ENCODE results near the gene ASIC4. TPM values are rescaled to one million over a fixed set of nuclear protein-coding genes. Genes with fewer than 3 reads are reported as not detected.

Gene ASIC4, protein sequence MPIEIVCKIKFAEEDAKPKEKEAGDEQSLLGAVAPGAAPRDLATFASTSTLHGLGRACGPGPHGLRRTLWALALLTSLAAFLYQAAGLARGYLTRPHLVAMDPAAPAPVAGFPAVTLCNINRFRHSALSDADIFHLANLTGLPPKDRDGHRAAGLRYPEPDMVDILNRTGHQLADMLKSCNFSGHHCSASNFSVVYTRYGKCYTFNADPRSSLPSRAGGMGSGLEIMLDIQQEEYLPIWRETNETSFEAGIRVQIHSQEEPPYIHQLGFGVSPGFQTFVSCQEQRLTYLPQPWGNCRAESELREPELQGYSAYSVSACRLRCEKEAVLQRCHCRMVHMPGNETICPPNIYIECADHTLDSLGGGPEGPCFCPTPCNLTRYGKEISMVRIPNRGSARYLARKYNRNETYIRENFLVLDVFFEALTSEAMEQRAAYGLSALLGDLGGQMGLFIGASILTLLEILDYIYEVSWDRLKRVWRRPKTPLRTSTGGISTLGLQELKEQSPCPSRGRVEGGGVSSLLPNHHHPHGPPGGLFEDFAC
- polyA plus RNA-seq (2011; rRNA removed) (not detected in 2 replicates), polyA minus RNA-seq (2011; rRNA and poly(A)+ RNA removed) (not detected in 2 replicates)

GRCh38 chr2:219514196-219514761 lies at the start of gene ASIC4:
Gene ASIC4 (plus strand): TSS chr2:219514482. CDS start chr2:219514725, 243 bp downstream.
- ChIA-PET POLR2A (no interaction called here), CTCF (interaction anchor here (0.8 to 1.6 kb wide), 4 partner anchors 16 to 112 kb away, joined by 3 to 8 read pairs (median 4); no protein-coding TSS in a partner anchor)
- DNase-seq (ENCODE audit: low read depth, low spot score): no peak
- no peak within 1 kb of the TSS for H3K27ac ChIP-seq (ENCODE audit: low read depth, low read length)
- H3K27me3 ChIP-seq (ENCODE audit: control insufficient read depth, insufficient read depth, low read length): peaks cover 76% of the 10 kb centered on the region
- TF ChIP-seq CTCF (IDR thresholded peaks at IDR 0.05; ENCODE audit: low read depth, low read length): no peak
- no peak within 1 kb of the TSS for H3K4me3 ChIP-seq (ENCODE audit: low read depth, low read length)
- peaks cover 8% of the 10 kb centered on the region for H3K9me3 ChIP-seq (ENCODE audit: control insufficient read depth, insufficient read depth, low read length)

- Histone ChIP-seq H3K4me3 (ENCODE audit: low read depth, low read length) (no peak overlapping the region), H3K27me3 (ENCODE audit: control insufficient read depth, insufficient read depth, low read length) (no peaks in the 10 kb centered on the region), H3K9me3 (ENCODE audit: control insufficient read depth, insufficient read depth, low read length) (no peaks in the 10 kb centered on the region; the same call in 1 of the 2 replicates), H3K27ac (ENCODE audit: low read depth, low read length) (no peak overlapping the region)
- ChIA-PET CTCF (interaction anchor here (4.2 kb wide), 1 partner anchor 11 kb away, joined by 39 read pairs; no protein-coding TSS in a partner anchor), POLR2A (no interaction called here)
- DNase-seq (ENCODE audit: low read depth, low spot score): no peak
- no peak for TF ChIP-seq CTCF (IDR thresholded peaks at IDR 0.05; ENCODE audit: low read depth, low read length)
Observed at GRCh38 chr2:219465659-219466561, 48.4 kb upstream of the ASIC4 start.

GRCh38 chr2:219466816-219467735 lies 47.2 kb upstream of the ASIC4 start:
- peak overlapping the region; percentile 21 for H3K27ac ChIP-seq (ENCODE audit: low read depth, low read length)
- no peaks in the 10 kb centered on the region for H3K27me3 ChIP-seq (ENCODE audit: control insufficient read depth, insufficient read depth, low read length)
- no peak for TF ChIP-seq CTCF (IDR thresholded peaks at IDR 0.05; ENCODE audit: low read depth, low read length)
- CTCF ChIA-PET: interaction anchor here (1.7 to 2.0 kb wide), 3 partner anchors 9 to 63 kb away, joined by 5 to 14 read pairs (median 10); no protein-coding TSS in a partner anchor
- no peak for DNase-seq (ENCODE audit: low read depth, low spot score)
- H3K9me3 ChIP-seq (ENCODE audit: control insufficient read depth, insufficient read depth, low read length): no peaks in the 10 kb centered on the region; the same call in 1 of the 2 replicates
- POLR2A ChIA-PET: no interaction called here
- no peak overlapping the region for H3K4me3 ChIP-seq (ENCODE audit: low read depth, low read length)

GRCh38 chr2:219467736-219468075 lies 46.6 kb upstream of the ASIC4 start:
- DNase-seq (ENCODE audit: low read depth, low spot score): no peak
- POLR2A ChIA-PET: interaction anchor here (0.6 kb wide), 1 partner anchor 31 kb away, joined by 3 read pairs; the partner anchor contains the start of gene GMPPA
- Histone ChIP-seq H3K4me3 (ENCODE audit: low read depth, low read length) (no peak overlapping the region), H3K9me3 (ENCODE audit: control insufficient read depth, insufficient read depth, low read length) (no peaks in the 10 kb centered on the region; the same call in 1 of the 2 replicates), H3K27me3 (ENCODE audit: control insufficient read depth, insufficient read depth, low read length) (no peaks in the 10 kb centered on the region), H3K27ac (ENCODE audit: low read depth, low read length) (no peak overlapping the region)
- no peak for TF ChIP-seq CTCF (IDR thresholded peaks at IDR 0.05; ENCODE audit: low read depth, low read length)
- CTCF ChIA-PET: interaction anchor here (1.4 to 2.3 kb wide), 5 partner anchors 8 to 62 kb away, joined by 3 to 14 read pairs (median 9); no protein-coding TSS in a partner anchor

Measured in AG04450 (cell line).